Mammary epithelial cell (primary cell): ENCODE data around the gene FLII.
"Not testable (repeated sequence)": the region's sequence is repeated elsewhere in the genome, so short reads cannot be mapped to it uniquely, and the experiment has no call there.

Source experiments
- EZH2 ChIP-seq: IDR thresholded peaks from 2 replicates; pipeline ENCODE4 v1.6.1; 2012; ENCODE audit warnings: low read length, inconsistent platforms, borderline replicate concordance
- TF ChIP-seq, protein P1 (sequence below), 2 donors: IDR thresholded peaks in 1 of 2; conservative IDR thresholded peaks in 1 of 2; 2 replicates each; pipeline ENCODE4 v1.5.1; 2011 to 2012; ENCODE audit warnings: inconsistent platforms in 2 of 2, low read length in 2 of 2, mild to moderate bottlenecking in 2 of 2, control low read depth in 1 of 2, low read depth in 1 of 2; ENCODE audit not compliant: insufficient read depth in 1 of 2; ENCODE audit errors: extremely low read depth in 1 of 2

DNA sequence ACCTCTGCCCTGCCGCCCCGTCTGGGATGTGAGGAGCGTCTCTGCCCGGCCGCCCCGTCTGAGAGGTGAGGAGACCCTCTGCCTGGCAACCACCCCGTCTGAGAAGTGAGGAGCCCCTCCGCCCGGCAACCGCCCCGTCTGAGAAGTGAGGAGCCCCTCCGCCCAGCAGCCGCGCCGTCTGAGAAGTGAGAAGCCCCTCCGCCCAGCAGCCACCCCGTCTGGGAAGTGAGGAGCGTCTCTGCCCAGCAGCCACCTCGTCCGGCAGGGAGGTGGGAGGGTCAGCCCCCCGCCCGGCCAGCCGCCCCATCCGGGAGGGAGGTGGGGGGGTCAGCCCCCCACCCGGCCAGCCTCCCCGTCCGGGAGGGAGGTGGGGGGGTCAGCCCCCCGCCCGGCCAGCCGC is 39.5 kb upstream of the FLII start:
- TF ChIP-seq, protein P1, sequence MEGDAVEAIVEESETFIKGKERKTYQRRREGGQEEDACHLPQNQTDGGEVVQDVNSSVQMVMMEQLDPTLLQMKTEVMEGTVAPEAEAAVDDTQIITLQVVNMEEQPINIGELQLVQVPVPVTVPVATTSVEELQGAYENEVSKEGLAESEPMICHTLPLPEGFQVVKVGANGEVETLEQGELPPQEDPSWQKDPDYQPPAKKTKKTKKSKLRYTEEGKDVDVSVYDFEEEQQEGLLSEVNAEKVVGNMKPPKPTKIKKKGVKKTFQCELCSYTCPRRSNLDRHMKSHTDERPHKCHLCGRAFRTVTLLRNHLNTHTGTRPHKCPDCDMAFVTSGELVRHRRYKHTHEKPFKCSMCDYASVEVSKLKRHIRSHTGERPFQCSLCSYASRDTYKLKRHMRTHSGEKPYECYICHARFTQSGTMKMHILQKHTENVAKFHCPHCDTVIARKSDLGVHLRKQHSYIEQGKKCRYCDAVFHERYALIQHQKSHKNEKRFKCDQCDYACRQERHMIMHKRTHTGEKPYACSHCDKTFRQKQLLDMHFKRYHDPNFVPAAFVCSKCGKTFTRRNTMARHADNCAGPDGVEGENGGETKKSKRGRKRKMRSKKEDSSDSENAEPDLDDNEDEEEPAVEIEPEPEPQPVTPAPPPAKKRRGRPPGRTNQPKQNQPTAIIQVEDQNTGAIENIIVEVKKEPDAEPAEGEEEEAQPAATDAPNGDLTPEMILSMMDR (conservative IDR thresholded peaks at IDR 0.05 in 1 of 2, IDR thresholded peaks at IDR 0.05 in 1 of 2; ENCODE audit: extremely low read depth in 1 of 2, insufficient read depth in 1 of 2, low read depth in 1 of 2, low read length in 2 of 2) = not testable (repeated sequence)
- TF ChIP-seq EZH2 = not testable (repeated sequence)
